Endothelial cell of umbilical vein (primary cell): Measurements from ENCODE around the gene RAI2. TPM values are rescaled to one million over a fixed set of nuclear protein-coding genes. Genes with fewer than 3 reads are reported as not detected.
A peak's percentile ranks its signal among the peaks of the same experiment; 100 is the strongest.

Experiments used
- BruUV-seq: library from RNA; stranded (reverse); fragments of 400-500 nt; replicated peaks from 2 replicates; lab custom pipeline; 2021; lab: Mats Ljungman, UMichigan
- CTCF ChIA-PET: fragments of 300-600, 350-600 bp; sonication (Branson Sonifier 250); formaldehyde crosslinking; loops from one replicate; lab custom pipeline; 2021; ENCODE audit warnings: antibody characterized with exemption, inconsistent platforms; lab: Charles Lee
- POLR2A ChIA-PET: fragments of 300-600, 350-600 bp; sonication (Branson Sonifier 250); formaldehyde crosslinking; loops from one replicate; lab custom pipeline; 2021; ENCODE audit warnings: antibody characterized with exemption, inconsistent platforms; lab: Charles Lee
- DNase-seq: peaks from one replicate; pipeline ENCODE4 v3.0.0-alpha.2; 2011; ENCODE audit warnings: low read depth, low spot score
- FAIRE-seq: peaks from 2 replicates; lab custom pipeline; 2011; peaks lifted over from hg19 to GRCh38; lab: Jason Lieb, UNC
- H2AFZ ChIP-seq: 2 replicates; pipeline ENCODE4 v1.6.0; 2012; ENCODE audit warnings: low read depth, low read length, control low read depth, inconsistent platforms
- H3K27ac ChIP-seq: 2 replicates; pipeline ENCODE4 v1.5.1; 2011; ENCODE audit warnings: low read depth, mild to moderate bottlenecking, control low read depth, low read length, moderate library complexity; ENCODE audit not compliant: insufficient read depth
- H3K27me3 ChIP-seq, 2 experiments: 2 replicates each; pipeline versions ENCODE4 v1.6.0 to v1.6.1; 2011; ENCODE audit warnings: low read length in 2 of 2, mixed read lengths in 1 of 2; ENCODE audit not compliant: control insufficient read depth in 2 of 2, insufficient read depth in 2 of 2
- H3K36me3 ChIP-seq, 2 experiments: 2 replicates in 1 of 2; 3 replicates in 1 of 2; pipeline ENCODE4 v1.5.1; 2011; ENCODE audit warnings: low read length in 2 of 2, mild to moderate bottlenecking in 1 of 2, moderate library complexity in 1 of 2; ENCODE audit not compliant: control insufficient read depth in 2 of 2, insufficient read depth in 2 of 2; ENCODE audit errors: extremely low read depth in 1 of 2
- H3K4me1 ChIP-seq: 3 replicates; pipeline ENCODE4 v1.5.1; 2011; ENCODE audit warnings: mild to moderate bottlenecking, low read length; ENCODE audit not compliant: control insufficient read depth, insufficient read depth; ENCODE audit errors: extremely low read depth
- H3K4me2 ChIP-seq: 2 replicates; pipeline ENCODE4 v1.6.1; 2011; ENCODE audit warnings: low read length, control low read depth, mixed read lengths; ENCODE audit not compliant: insufficient read depth
- H3K4me3 ChIP-seq, 3 experiments: fragments of 200-600 bp in 1 of 3; sonication (generic), shearing (Covaris generic) in 1 of 3; replicated peaks in 1 of 3; 2 replicates each; pipeline ENCODE4 v1.5.1; 2011 to 2016; ENCODE audit warnings: control low read depth in 3 of 3, low read length in 3 of 3, mild to moderate bottlenecking in 2 of 3, inconsistent platforms in 1 of 3, low read depth in 1 of 3, moderate library complexity in 1 of 3; ENCODE audit not compliant: insufficient read depth in 1 of 3
- H3K79me2 ChIP-seq: 2 replicates; pipeline ENCODE4 v1.6.0; 2012; ENCODE audit warnings: low read length, inconsistent platforms; ENCODE audit not compliant: control insufficient read depth, insufficient read depth
- H3K9ac ChIP-seq: replicated peaks from 2 replicates; pipeline ENCODE3; 2011; ENCODE audit warnings: low read length, control low read depth; ENCODE audit not compliant: insufficient read depth; ENCODE audit errors: extremely low read depth
- H3K9me1 ChIP-seq: replicated peaks from 3 replicates; pipeline ENCODE4 v1.6.0; 2011; ENCODE audit warnings: mild to moderate bottlenecking, low read length; ENCODE audit not compliant: control insufficient read depth, insufficient read depth; ENCODE audit errors: extremely low read depth
- H3K9me3 ChIP-seq: replicated peaks from 2 replicates; pipeline ENCODE4 v1.5.1; 2012; ENCODE audit warnings: low read length, inconsistent platforms; ENCODE audit not compliant: control insufficient read depth, insufficient read depth
- H4K20me1 ChIP-seq: replicated peaks from 2 replicates; pipeline ENCODE3; 2011; ENCODE audit warnings: mild to moderate bottlenecking, low read length; ENCODE audit not compliant: control insufficient read depth, insufficient read depth; ENCODE audit errors: extremely low read depth
- EZH2 ChIP-seq: IDR thresholded peaks from 2 replicates; pipeline ENCODE4 v1.6.1; 2012; ENCODE audit warnings: borderline replicate concordance, low read depth, mild to moderate bottlenecking, moderate library complexity, low read length, inconsistent platforms; ENCODE audit not compliant: severe bottlenecking
- FOS ChIP-seq: IDR thresholded peaks from 2 replicates; pipeline ENCODE4 v1.6.1; 2011; ENCODE audit warnings: mild to moderate bottlenecking, low read length, moderate library complexity, borderline replicate concordance; ENCODE audit not compliant: insufficient read depth
- JUN ChIP-seq: IDR thresholded peaks from 2 replicates; pipeline ENCODE4 v1.6.1; 2011; ENCODE audit warnings: borderline replicate concordance, low read depth; ENCODE audit not compliant: insufficient read length, insufficient read depth
- POLR2AphosphoS5 ChIP-seq: IDR thresholded peaks from 2 replicates; pipeline ENCODE4 v1.6.1; 2012; ENCODE audit warnings: low read depth, mild to moderate bottlenecking, control low read depth, low read length, moderate library complexity; ENCODE audit not compliant: insufficient read depth
- dilution Hi-C: fragments of 300-500 bp; cut with MboI; formaldehyde crosslinking; loops from one replicate; pipeline ENCODE4 v1.15.0; 2019; ENCODE audit warnings: low sequenced_read_pairs; ENCODE audit not compliant: extremely low pct_ligation_motif_present
- intact Hi-C: fragments of 100-400 bp; cut with micrococcal nuclease; formaldehyde crosslinking; loops from one replicate; pipeline ENCODE4 v1.10.0; 2022
- polyA plus RNA-seq, 4 experiments: library from polyadenylated mRNA; depleted of rRNA in 3 of 4; stranded (reverse) in 3 of 4; unstranded in 1 of 4; fragments of >200 nt; gene quantifications; 2 replicates each; pipeline versions ENCODE4 v1.2.1 to v1.2.3, GENCODE V29; 2011 to 2012; ENCODE audit warnings: missing spikeins in 1 of 4
- total RNA-seq: library from RNA; stranded (reverse); gene quantifications from 2 replicates; pipeline ENCODE4 v1.2.3, GENCODE V29; 2021

RAI2 gene
- total and polyA plus RNA-seq, 2 donors (not counting 3 experiments of a cell fraction or from before 2014, with no cell fraction given) = 0.19 to 0.91 TPM

DNA sequence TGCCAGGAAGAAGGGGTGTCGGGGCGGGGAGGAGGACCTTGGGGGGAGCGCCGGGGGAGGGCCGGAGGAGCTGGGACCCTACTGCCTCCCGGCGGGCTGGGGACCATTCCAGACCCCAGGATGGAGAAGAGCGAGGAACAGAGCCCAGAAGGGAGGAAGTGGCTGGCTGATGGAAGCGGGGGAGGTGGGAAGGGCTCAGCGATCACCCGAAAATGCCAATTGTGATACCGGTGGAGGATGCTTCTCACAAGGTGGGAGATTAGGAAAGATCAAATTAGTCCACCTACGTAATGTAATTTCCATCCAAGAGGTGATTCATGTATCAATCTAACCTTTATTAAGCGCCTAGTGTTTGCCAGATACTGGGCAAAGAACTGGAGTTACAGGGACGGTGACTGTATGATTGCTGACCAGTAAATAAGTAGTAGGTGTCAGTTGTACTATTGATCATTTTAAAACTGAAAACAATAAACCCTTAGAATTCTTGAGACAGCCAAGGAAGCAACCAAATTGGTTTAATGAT is 452 bp upstream of the RAI2 start:
- FAIRE-seq (no peak), DNase-seq (no peak)
- peaks cover 17 to 36% of the 10 kb centered on the region in 2 experiments for H3K27me3 ChIP-seq
- peaks cover 4% of the 10 kb centered on the region for H3K4me1 ChIP-seq
- intact Hi-C loops (no loop called here), dilution Hi-C loops (no loop called here)
- TF ChIP-seq JUN = no peak
- peak; percentile 38 for TF ChIP-seq EZH2
- no peaks in the 10 kb centered on the region for H3K79me2 ChIP-seq
- H3K9ac ChIP-seq = no peak overlapping the region
- H2AFZ ChIP-seq = no peak overlapping the region
- ChIA-PET POLR2A (no interaction called here), CTCF (no interaction called here)
- H3K36me3 ChIP-seq = no peaks in the 10 kb centered on the region
- H3K4me2 ChIP-seq = no peak overlapping the region
- H3K4me3 ChIP-seq = no peak overlapping the region
- BruUV-seq = no TSS peak
- H3K9me1 ChIP-seq = no peaks in the 10 kb centered on the region
- H3K9me3 ChIP-seq = no peaks in the 10 kb centered on the region
- no peaks in the 10 kb centered on the region for H4K20me1 ChIP-seq
- H3K27ac ChIP-seq = no peak overlapping the region

DNA sequence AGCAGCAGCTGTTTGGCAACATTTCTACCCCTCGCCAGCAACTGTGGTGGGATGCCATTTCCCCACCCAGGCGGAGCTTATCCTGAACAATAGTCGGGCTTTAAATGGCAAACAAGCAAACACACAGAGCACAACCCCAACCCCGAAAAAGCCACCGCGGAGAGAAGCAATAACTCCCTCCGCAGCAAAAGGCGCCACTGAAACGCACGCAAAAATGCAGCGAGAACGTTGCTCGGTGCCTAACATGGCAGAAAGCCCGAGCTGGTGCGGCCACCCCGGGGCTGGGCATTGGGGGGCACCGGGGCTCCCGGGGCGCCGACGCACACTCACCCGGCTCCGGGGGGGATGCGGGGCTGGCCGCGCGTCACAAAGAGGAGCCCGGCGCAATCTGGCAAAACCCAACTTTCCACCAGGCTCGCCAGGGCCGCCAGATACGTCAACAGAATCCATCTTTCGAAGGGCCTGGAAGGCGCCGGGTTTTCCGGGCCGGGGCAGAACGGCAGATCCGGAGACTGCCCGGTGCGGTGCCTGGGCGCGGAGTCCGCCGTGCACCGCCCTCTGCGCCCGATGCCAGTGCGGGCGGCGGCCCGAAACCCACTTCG is 818 bp downstream of the RAI2 start:
- FAIRE-seq (no peak), DNase-seq (peak; percentile 1)
- TF ChIP-seq FOS = no peak
- TF ChIP-seq EZH2 = peak; percentile 46
- no peak for TF ChIP-seq JUN
- no peak for TF ChIP-seq POLR2AphosphoS5
- BruUV-seq = no TSS peak
- ChIA-PET POLR2A (no interaction called here), CTCF (interaction anchor here (0.6 to 0.9 kb wide), 2 partner anchors 48 to 517 kb away, joined by 3 read pairs; no protein-coding TSS in a partner anchor)
- H3K79me2 ChIP-seq = no peaks in the 10 kb centered on the region
- dilution Hi-C loops = no loop called here
- peaks cover 17 to 36% of the 10 kb centered on the region in 2 experiments for H3K27me3 ChIP-seq
- H2AFZ ChIP-seq = peak overlapping the region; percentile 29
- no peaks in the 10 kb centered on the region for H3K9me1 ChIP-seq
- H3K4me2 ChIP-seq = peak overlapping the region; percentile 42
- H3K9me3 ChIP-seq = no peaks in the 10 kb centered on the region
- H3K4me3 ChIP-seq = peak overlapping the region in 2 of 3 experiments; percentile 17 to 34
- no peaks in the 10 kb centered on the region for H4K20me1 ChIP-seq
- no peaks in the 10 kb centered on the region for H3K36me3 ChIP-seq
- intact Hi-C loops = no loop called here
- H3K27ac ChIP-seq = no peak overlapping the region
- no peak overlapping the region for H3K9ac ChIP-seq
- peaks cover 4% of the 10 kb centered on the region for H3K4me1 ChIP-seq
